WTC11 (cell line): ENCODE data around the gene DENND5A. TPM values are rescaled to one million over a fixed set of nuclear protein-coding genes. Genes with fewer than 3 reads are reported as not detected.
A peak's percentile ranks its signal among the peaks of the same experiment; 100 is the strongest.

Experiments used
- ATAC-seq: fragments of 200-7000 bp; cut with Tn5 transposase; 2 replicates; pipeline ENCODE4 v1.10.0; 2021; ENCODE audit warnings: mild to moderate bottlenecking, moderate library complexity
- CTCF ChIA-PET: fragments of 300-600 bp; sonication (Branson Sonifier 250); formaldehyde crosslinking; loops from one replicate; lab custom pipeline; 2021; ENCODE audit warnings: antibody characterized with exemption; lab: Charles Lee
- POLR2A ChIA-PET: fragments of 350-600 bp; sonication (Branson Sonifier 250); formaldehyde crosslinking; loops from one replicate; lab custom pipeline; 2021; ENCODE audit warnings: antibody characterized with exemption; lab: Charles Lee
- DNase-seq: peaks from one replicate; pipeline ENCODE4 v3.0.0; 2021; ENCODE audit warnings: low spot score
- H3K27ac Mint-ChIP-seq: 2 replicates; pipeline ENCODE4 v1.8.0; 2021; ENCODE audit warnings: mixed read lengths
- H3K27me3 Mint-ChIP-seq: 2 replicates; pipeline ENCODE4 v1.8.0; 2021; ENCODE audit warnings: low read depth, mild to moderate bottlenecking, moderate library complexity, mixed read lengths
- H3K36me3 Mint-ChIP-seq: 2 replicates; pipeline ENCODE4 v1.8.0; 2021; ENCODE audit warnings: mixed read lengths
- H3K4me1 Mint-ChIP-seq: 2 replicates; pipeline ENCODE4 v1.8.0; 2022; ENCODE audit warnings: mixed read lengths
- H3K4me3 Mint-ChIP-seq: 2 replicates; pipeline ENCODE4 v1.8.0; 2021; ENCODE audit warnings: mild to moderate bottlenecking, moderate library complexity, mixed read lengths
- H3K9me3 Mint-ChIP-seq: 2 replicates; pipeline ENCODE4 v1.8.0; 2021; ENCODE audit warnings: mixed read lengths
- FOXJ3 ChIP-seq: sonication (generic); formaldehyde crosslinking; IDR thresholded peaks from 2 replicates; pipeline ENCODE4 v1.9.0; 2021; ENCODE audit warnings: missing genetic modification reagents, mild to moderate bottlenecking, borderline replicate concordance
- NFATC4 ChIP-seq: fragments of 250-450 bp; sonication (Bioruptor Pico); IDR thresholded peaks from 2 replicates; pipeline ENCODE4 v1.9.0; 2021; ENCODE audit warnings: mild to moderate bottlenecking
- NFYB ChIP-seq: sonication (generic); formaldehyde crosslinking; conservative IDR thresholded peaks from 2 replicates; pipeline ENCODE4 v1.8.0; 2022; ENCODE audit warnings: low read depth, missing genetic modification reagents
- PRRX2 ChIP-seq: fragments of 250-450 bp; sonication (Bioruptor Pico); IDR thresholded peaks from 2 replicates; pipeline ENCODE4 v1.8.0; 2021; ENCODE audit warnings: mild to moderate bottlenecking
- SOX15 ChIP-seq: fragments of 250-450 bp; sonication (Bioruptor Pico); IDR thresholded peaks from 2 replicates; pipeline ENCODE4 v1.9.0; 2021; ENCODE audit warnings: mild to moderate bottlenecking
- ZNF219 ChIP-seq: sonication (generic); formaldehyde crosslinking; IDR thresholded peaks from 2 replicates; pipeline ENCODE4 v1.8.0; 2023; ENCODE audit warnings: missing genetic modification reagents, mild to moderate bottlenecking, borderline replicate concordance
- ZNF263 ChIP-seq: sonication (generic); formaldehyde crosslinking; IDR thresholded peaks from 2 replicates; pipeline ENCODE4 v1.8.1; 2022; ENCODE audit warnings: low read depth, mild to moderate bottlenecking, moderate library complexity, missing genetic modification reagents
- ZNF317 ChIP-seq: sonication (generic); formaldehyde crosslinking; IDR thresholded peaks from 2 replicates; pipeline ENCODE4 v1.8.1; 2023; ENCODE audit warnings: low read depth, mild to moderate bottlenecking, moderate library complexity, missing genetic modification reagents, borderline replicate concordance
- total RNA-seq: library from RNA; stranded (reverse); gene quantifications from 3 replicates; pipeline ENCODE4 v1.2.3, GENCODE V29; 2021
- TF ChIP-seq, protein P1 (sequence below): sonication (generic); formaldehyde crosslinking; IDR thresholded peaks from 2 replicates; pipeline ENCODE4 v1.8.1; 2022; ENCODE audit warnings: low read depth, missing genetic modification reagents, borderline replicate concordance
- TF ChIP-seq, protein P2 (sequence below): fragments of 250-450 bp; sonication (Bioruptor Pico); IDR thresholded peaks from 2 replicates; pipeline ENCODE4 v2.1.2; 2022; ENCODE audit warnings: mild to moderate bottlenecking, moderate library complexity
- TF ChIP-seq, protein P3 (sequence below): sonication (generic); formaldehyde crosslinking; conservative IDR thresholded peaks from 2 replicates; pipeline ENCODE4 v1.8.1; 2023; ENCODE audit warnings: mild to moderate bottlenecking, low read depth, missing genetic modification reagents, moderate library complexity
- TF ChIP-seq, protein P4 (sequence below): sonication (generic); formaldehyde crosslinking; IDR thresholded peaks from 2 replicates; pipeline ENCODE4 v1.8.1; 2023; ENCODE audit warnings: mild to moderate bottlenecking, missing genetic modification reagents, moderate library complexity
- TF ChIP-seq, protein P5 (sequence below): sonication (generic); formaldehyde crosslinking; IDR thresholded peaks from 2 replicates; pipeline ENCODE4 v1.8.1; 2023; ENCODE audit warnings: mild to moderate bottlenecking, missing genetic modification reagents
- TF ChIP-seq, protein P6 (sequence below): sonication (generic); formaldehyde crosslinking; IDR thresholded peaks from 2 replicates; pipeline ENCODE4 v1.8.1; 2022; ENCODE audit warnings: missing genetic modification reagents, borderline replicate concordance
- TF ChIP-seq, protein P7 (sequence below): sonication (generic); formaldehyde crosslinking; IDR thresholded peaks from 2 replicates; pipeline ENCODE4 v1.8.0; 2022; ENCODE audit warnings: mild to moderate bottlenecking, missing genetic modification reagents

The DENND5A gene
- total RNA-seq, 1 experiment from 2014 or later, result 69.3 TPM

DNA sequence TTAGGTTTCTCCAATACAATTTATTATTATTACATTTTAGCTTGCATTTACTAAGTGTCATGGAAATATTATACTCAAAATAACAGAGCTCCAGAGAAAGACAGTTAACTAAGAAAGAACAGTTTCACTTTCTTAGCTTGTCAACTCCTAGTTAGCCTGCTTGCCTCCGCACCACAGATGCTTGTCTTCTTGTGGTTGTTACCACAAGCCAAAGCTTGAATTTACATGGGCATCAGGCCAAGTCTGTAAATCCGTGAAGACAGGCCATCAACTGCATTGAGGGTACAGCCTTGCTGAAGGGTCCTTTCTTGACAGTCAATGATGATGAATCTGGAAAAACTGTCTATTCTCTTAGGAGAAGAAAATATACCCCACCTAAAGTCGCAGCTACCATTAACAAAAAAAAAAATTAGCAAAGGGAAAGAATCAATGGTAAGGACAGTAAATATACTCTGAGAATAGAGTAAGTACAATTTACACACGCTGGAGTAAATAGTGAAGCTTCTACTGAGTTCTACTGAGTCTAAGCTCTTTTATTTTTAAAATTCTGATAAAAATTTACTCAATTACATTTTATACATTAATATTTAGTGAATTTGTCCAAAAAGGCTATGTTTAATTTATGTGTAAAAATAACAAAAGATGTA, 15.6 kb upstream of the DENND5A start:
- Mint-ChIP-seq H3K4me3 (no peak overlapping the region), H3K36me3 (peaks cover 33% of the 10 kb centered on the region), H3K27ac (no peak overlapping the region), H3K4me1 (no peaks in the 10 kb centered on the region), H3K9me3 (no peaks in the 10 kb centered on the region), H3K27me3 (no peaks in the 10 kb centered on the region)
- CTCF ChIA-PET, result no interaction called here
- TF ChIP-seq, protein P1, sequence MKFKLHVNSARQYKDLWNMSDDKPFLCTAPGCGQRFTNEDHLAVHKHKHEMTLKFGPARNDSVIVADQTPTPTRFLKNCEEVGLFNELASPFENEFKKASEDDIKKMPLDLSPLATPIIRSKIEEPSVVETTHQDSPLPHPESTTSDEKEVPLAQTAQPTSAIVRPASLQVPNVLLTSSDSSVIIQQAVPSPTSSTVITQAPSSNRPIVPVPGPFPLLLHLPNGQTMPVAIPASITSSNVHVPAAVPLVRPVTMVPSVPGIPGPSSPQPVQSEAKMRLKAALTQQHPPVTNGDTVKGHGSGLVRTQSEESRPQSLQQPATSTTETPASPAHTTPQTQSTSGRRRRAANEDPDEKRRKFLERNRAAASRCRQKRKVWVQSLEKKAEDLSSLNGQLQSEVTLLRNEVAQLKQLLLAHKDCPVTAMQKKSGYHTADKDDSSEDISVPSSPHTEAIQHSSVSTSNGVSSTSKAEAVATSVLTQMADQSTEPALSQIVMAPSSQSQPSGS (CRISPR knock-in tag), result no peak
- no peak for TF ChIP-seq FOXJ3 (CRISPR knock-in tag)
- TF ChIP-seq, protein P2, sequence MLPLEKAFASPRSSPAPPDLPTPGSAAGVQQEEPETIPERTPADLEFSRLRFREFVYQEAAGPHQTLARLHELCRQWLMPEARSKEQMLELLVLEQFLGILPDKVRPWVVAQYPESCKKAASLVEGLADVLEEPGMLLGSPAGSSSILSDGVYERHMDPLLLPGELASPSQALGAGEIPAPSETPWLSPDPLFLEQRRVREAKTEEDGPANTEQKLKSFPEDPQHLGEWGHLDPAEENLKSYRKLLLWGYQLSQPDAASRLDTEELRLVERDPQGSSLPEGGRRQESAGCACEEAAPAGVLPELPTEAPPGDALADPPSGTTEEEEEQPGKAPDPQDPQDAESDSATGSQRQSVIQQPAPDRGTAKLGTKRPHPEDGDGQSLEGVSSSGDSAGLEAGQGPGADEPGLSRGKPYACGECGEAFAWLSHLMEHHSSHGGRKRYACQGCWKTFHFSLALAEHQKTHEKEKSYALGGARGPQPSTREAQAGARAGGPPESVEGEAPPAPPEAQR (CRISPR knock-in tag), result no peak
- TF ChIP-seq ZNF219, result no peak
- TF ChIP-seq NFATC4 (CRISPR knock-in tag), result no peak
- TF ChIP-seq ZNF317 (CRISPR knock-in tag), result no peak
- TF ChIP-seq SOX15, result no peak
- TF ChIP-seq, protein P3, sequence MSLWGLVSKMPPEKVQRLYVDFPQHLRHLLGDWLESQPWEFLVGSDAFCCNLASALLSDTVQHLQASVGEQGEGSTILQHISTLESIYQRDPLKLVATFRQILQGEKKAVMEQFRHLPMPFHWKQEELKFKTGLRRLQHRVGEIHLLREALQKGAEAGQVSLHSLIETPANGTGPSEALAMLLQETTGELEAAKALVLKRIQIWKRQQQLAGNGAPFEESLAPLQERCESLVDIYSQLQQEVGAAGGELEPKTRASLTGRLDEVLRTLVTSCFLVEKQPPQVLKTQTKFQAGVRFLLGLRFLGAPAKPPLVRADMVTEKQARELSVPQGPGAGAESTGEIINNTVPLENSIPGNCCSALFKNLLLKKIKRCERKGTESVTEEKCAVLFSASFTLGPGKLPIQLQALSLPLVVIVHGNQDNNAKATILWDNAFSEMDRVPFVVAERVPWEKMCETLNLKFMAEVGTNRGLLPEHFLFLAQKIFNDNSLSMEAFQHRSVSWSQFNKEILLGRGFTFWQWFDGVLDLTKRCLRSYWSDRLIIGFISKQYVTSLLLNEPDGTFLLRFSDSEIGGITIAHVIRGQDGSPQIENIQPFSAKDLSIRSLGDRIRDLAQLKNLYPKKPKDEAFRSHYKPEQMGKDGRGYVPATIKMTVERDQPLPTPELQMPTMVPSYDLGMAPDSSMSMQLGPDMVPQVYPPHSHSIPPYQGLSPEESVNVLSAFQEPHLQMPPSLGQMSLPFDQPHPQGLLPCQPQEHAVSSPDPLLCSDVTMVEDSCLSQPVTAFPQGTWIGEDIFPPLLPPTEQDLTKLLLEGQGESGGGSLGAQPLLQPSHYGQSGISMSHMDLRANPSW, result no peak
- TF ChIP-seq PRRX2 (CRISPR knock-in tag), result no peak
- TF ChIP-seq, protein P4, sequence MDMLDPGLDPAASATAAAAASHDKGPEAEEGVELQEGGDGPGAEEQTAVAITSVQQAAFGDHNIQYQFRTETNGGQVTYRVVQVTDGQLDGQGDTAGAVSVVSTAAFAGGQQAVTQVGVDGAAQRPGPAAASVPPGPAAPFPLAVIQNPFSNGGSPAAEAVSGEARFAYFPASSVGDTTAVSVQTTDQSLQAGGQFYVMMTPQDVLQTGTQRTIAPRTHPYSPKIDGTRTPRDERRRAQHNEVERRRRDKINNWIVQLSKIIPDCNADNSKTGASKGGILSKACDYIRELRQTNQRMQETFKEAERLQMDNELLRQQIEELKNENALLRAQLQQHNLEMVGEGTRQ (CRISPR knock-in tag), result no peak
- DNase-seq, result no peak
- no peak for ATAC-seq
- POLR2A ChIA-PET, result no interaction called here

DNA sequence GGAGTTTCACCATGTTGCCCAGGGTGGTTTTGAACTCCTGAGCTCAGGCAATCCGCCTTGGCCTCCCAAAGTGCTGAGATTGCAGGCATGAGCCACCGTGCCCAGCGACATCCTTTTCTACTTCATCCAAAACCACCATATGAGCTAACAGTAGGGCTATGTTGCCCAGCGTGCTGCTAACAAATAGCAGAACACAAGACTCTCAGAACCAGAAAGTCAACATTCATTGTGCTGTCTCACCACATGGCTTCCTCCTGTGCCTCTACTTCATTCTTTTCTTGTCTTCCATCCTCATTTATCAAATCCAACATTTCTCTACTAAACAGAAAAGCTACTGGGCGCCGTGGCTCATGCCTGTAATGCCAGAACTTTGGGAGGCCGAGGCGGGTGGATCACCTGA, 12.0 kb upstream of the DENND5A start:
- H3K27me3 Mint-ChIP-seq, result no peaks in the 10 kb centered on the region
- no peaks in the 10 kb centered on the region for H3K9me3 Mint-ChIP-seq
- CTCF ChIA-PET, result interaction anchor here (1.1 to 1.5 kb wide), 2 partner anchors 11 to 258 kb away, joined by 3 to 4 read pairs; no protein-coding TSS in a partner anchor
- ATAC-seq (no peak), DNase-seq (no peak)
- TF ChIP-seq, protein P5, sequence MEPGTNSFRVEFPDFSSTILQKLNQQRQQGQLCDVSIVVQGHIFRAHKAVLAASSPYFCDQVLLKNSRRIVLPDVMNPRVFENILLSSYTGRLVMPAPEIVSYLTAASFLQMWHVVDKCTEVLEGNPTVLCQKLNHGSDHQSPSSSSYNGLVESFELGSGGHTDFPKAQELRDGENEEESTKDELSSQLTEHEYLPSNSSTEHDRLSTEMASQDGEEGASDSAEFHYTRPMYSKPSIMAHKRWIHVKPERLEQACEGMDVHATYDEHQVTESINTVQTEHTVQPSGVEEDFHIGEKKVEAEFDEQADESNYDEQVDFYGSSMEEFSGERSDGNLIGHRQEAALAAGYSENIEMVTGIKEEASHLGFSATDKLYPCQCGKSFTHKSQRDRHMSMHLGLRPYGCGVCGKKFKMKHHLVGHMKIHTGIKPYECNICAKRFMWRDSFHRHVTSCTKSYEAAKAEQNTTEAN (CRISPR knock-in tag), result no peak
- POLR2A ChIA-PET, result no interaction called here
- no peaks in the 10 kb centered on the region for H3K4me1 Mint-ChIP-seq
- peaks cover 17% of the 10 kb centered on the region for H3K36me3 Mint-ChIP-seq
- no peak overlapping the region for H3K4me3 Mint-ChIP-seq
- peak overlapping the region; percentile 48; the same call in 1 of the 2 replicates for H3K27ac Mint-ChIP-seq

DNA sequence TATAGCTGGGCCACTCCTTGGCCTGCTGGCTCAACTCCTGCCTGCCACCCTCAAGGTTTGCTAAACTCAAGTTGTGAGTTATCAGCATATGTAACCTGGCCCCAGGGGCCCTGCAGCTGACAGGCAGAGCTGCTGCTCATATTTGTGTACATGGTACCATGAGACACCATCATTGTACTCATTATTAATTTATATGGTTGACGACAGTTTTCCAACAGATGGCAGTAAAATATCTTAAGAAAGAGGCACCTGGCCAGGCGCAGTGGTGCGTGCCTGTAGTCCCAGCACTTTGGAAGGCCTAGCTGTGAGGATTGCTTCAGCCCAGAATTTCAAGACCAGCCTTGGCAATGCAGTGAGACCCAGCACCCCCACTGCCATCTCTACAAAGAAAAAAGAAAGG, 11.4 kb upstream of the DENND5A start:
- ATAC-seq (no peak), DNase-seq (no peak)
- Mint-ChIP-seq H3K36me3 (peaks cover 16% of the 10 kb centered on the region), H3K4me1 (no peaks in the 10 kb centered on the region), H3K9me3 (no peaks in the 10 kb centered on the region), H3K27me3 (no peaks in the 10 kb centered on the region), H3K4me3 (no peak overlapping the region), H3K27ac (peak overlapping the region; percentile 27; the same call in 1 of the 2 replicates)
- no peak for TF ChIP-seq ZNF263 (CRISPR knock-in tag)
- no peak for TF ChIP-seq NFYB (CRISPR knock-in tag)
- TF ChIP-seq, protein P6, sequence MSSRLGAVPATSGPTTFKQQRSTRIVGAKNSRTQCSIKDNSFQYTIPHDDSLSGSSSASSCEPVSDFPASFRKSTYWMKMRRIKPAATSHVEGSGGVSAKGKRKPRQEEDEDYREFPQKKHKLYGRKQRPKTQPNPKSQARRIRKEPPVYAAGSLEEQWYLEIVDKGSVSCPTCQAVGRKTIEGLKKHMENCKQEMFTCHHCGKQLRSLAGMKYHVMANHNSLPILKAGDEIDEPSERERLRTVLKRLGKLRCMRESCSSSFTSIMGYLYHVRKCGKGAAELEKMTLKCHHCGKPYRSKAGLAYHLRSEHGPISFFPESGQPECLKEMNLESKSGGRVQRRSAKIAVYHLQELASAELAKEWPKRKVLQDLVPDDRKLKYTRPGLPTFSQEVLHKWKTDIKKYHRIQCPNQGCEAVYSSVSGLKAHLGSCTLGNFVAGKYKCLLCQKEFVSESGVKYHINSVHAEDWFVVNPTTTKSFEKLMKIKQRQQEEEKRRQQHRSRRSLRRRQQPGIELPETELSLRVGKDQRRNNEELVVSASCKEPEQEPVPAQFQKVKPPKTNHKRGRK (CRISPR knock-in tag), result no peak
- TF ChIP-seq, protein P7, sequence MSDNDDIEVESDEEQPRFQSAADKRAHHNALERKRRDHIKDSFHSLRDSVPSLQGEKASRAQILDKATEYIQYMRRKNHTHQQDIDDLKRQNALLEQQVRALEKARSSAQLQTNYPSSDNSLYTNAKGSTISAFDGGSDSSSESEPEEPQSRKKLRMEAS (CRISPR knock-in tag), result no peak
- POLR2A ChIA-PET, result no interaction called here
- CTCF ChIA-PET, result interaction anchor here (1.1 to 1.5 kb wide), 2 partner anchors 11 to 259 kb away, joined by 3 to 4 read pairs; no protein-coding TSS in a partner anchor
